ENCODE data around the gene ERGIC3.

The ERGIC3 gene

GRCh38 chr20:35496481-35496880 lies 45.4 kb upstream of the ERGIC3 start:
- no peak for ATAC-seq
- TF ChIP-seq ZFP3 (CRISPR knock-in tag; IDR thresholded peaks at IDR 0.05) (no peak), ZNF70 (CRISPR knock-in tag; IDR thresholded peaks at IDR 0.05) (no peak), ESRRG (CRISPR knock-in tag; IDR thresholded peaks at IDR 0.05) (no peak), ISL1 (CRISPR knock-in tag; IDR thresholded peaks at IDR 0.05) (no peak), ZFP30 (CRISPR knock-in tag; IDR thresholded peaks at IDR 0.05) (no peak), TSHZ2 (CRISPR knock-in tag; IDR thresholded peaks at IDR 0.05) (no peak), SNAI2 (CRISPR knock-in tag; IDR thresholded peaks at IDR 0.05) (no peak), CREB5 (CRISPR knock-in tag; IDR thresholded peaks at IDR 0.05; ENCODE audit: low read depth) (no peak), PATZ1 (CRISPR knock-in tag; IDR thresholded peaks at IDR 0.05; ENCODE audit: borderline replicate concordance) (no peak), ARNTL (CRISPR knock-in tag; IDR thresholded peaks at IDR 0.05; ENCODE audit: borderline replicate concordance, low read depth) (no peak), ZNF8 (CRISPR knock-in tag; IDR thresholded peaks at IDR 0.05) (no peak), POU6F1 (CRISPR knock-in tag; IDR thresholded peaks at IDR 0.05; ENCODE audit: borderline replicate concordance, low read depth) (no peak), BACH2 (CRISPR knock-in tag; IDR thresholded peaks at IDR 0.05; ENCODE audit: borderline replicate concordance) (no peak), CSDC2 (CRISPR knock-in tag; IDR thresholded peaks at IDR 0.05) (no peak), ZNF565 (CRISPR knock-in tag; conservative IDR thresholded peaks at IDR 0.05; ENCODE audit: low read depth) (no peak), ZC3H10 (CRISPR knock-in tag; IDR thresholded peaks at IDR 0.05) (no peak), TCF4 (CRISPR knock-in tag; IDR thresholded peaks at IDR 0.05; ENCODE audit: borderline replicate concordance) (no peak), CSRNP3 (CRISPR knock-in tag; IDR thresholded peaks at IDR 0.05) (no peak)

GRCh38 chr20:35497320-35497719 lies 44.6 kb upstream of the ERGIC3 start:
- no peak for ATAC-seq
- TF ChIP-seq POU6F1 (CRISPR knock-in tag; IDR thresholded peaks at IDR 0.05; ENCODE audit: borderline replicate concordance, low read depth) (no peak), CSDC2 (CRISPR knock-in tag; IDR thresholded peaks at IDR 0.05) (no peak), ZFP3 (CRISPR knock-in tag; IDR thresholded peaks at IDR 0.05) (no peak), PATZ1 (CRISPR knock-in tag; IDR thresholded peaks at IDR 0.05; ENCODE audit: borderline replicate concordance) (no peak), CREB5 (CRISPR knock-in tag; IDR thresholded peaks at IDR 0.05; ENCODE audit: low read depth) (no peak), ZFP30 (CRISPR knock-in tag; IDR thresholded peaks at IDR 0.05) (no peak)
